ENCODE measurements around the gene PRDM12.

- TF ChIP-seq EZH2 (IDR thresholded peaks at IDR 0.05; ENCODE audit: borderline replicate concordance, insufficient read depth, low read depth, low read length, poor library complexity, severe bottlenecking) (no peak), CTCF (IDR thresholded peaks at IDR 0.05) (no peak)
These were observed 67.7 kb downstream of the PRDM12 start for GRCh38 chr9:130732136-130732535.
